Mucosa of stomach (tissue), 1 donor: ENCODE results near the gene FASTKD3.

ENCODE experiments used
- H3K27me3 ChIP-seq: one replicate; pipeline ENCODE4 v1.7.0; 2013; ENCODE audit warnings: mild to moderate bottlenecking, low read length; ENCODE audit not compliant: control insufficient read depth, insufficient read depth
- H3K36me3 ChIP-seq: one replicate; pipeline ENCODE4 v1.7.0; 2013; ENCODE audit warnings: low read length; ENCODE audit not compliant: control insufficient read depth, insufficient read depth
- H3K4me1 ChIP-seq: one replicate; pipeline ENCODE4 v1.7.0; 2013; ENCODE audit warnings: mild to moderate bottlenecking, low read length; ENCODE audit not compliant: control insufficient read depth, insufficient read depth
- H3K4me3 ChIP-seq: one replicate; pipeline ENCODE4 v1.7.0; 2013; ENCODE audit warnings: low read length
- H3K9ac ChIP-seq: one replicate; pipeline ENCODE4 v1.7.0; 2013; ENCODE audit warnings: mild to moderate bottlenecking, low read length, moderate library complexity
- H3K9me3 ChIP-seq: one replicate; pipeline ENCODE4 v1.7.0; 2013; ENCODE audit warnings: mild to moderate bottlenecking, low read length, moderate library complexity; ENCODE audit not compliant: control insufficient read depth
- donor health status: Pancreatic carcinoma.

Gene FASTKD3

GRCh38 chr5:7811715-7812114, 57.1 kb downstream of the FASTKD3 start:
- Histone ChIP-seq H3K4me3 (no peak overlapping the region), H3K9ac (no peak overlapping the region), H3K9me3 (no peaks in the 10 kb centered on the region), H3K4me1 (no peaks in the 10 kb centered on the region), H3K27me3 (no peaks in the 10 kb centered on the region), H3K36me3 (no peaks in the 10 kb centered on the region)
